Effector memory CD4-positive, alpha-beta T cell (primary cell): ENCODE results near the gene IGFL1.
"Not testable (repeated sequence)": the region's sequence is repeated elsewhere in the genome, so short reads cannot be mapped to it uniquely, and the experiment has no call there.

Experiments used
- DNase-seq, 3 donors: peaks; one replicate each; pipeline ENCODE4 v3.0.0-alpha.2; 2020
- H3K27ac ChIP-seq: 2 replicates; pipeline ENCODE4 v1.7.0; 2013; ENCODE audit warnings: mild to moderate bottlenecking, low read length, moderate library complexity; ENCODE audit not compliant: insufficient read depth, poor library complexity, severe bottlenecking
- H3K27me3 ChIP-seq: replicated peaks from 2 replicates; pipeline ENCODE4 v1.7.0; 2013; ENCODE audit warnings: mild to moderate bottlenecking, low read length; ENCODE audit not compliant: insufficient read depth, control insufficient read depth, poor library complexity, severe bottlenecking
- H3K36me3 ChIP-seq: 2 replicates; pipeline ENCODE4 v1.7.0; 2013; ENCODE audit warnings: mild to moderate bottlenecking, low read length, moderate library complexity; ENCODE audit not compliant: control insufficient read depth, insufficient read depth
- H3K4me1 ChIP-seq: 2 replicates; pipeline ENCODE4 v1.7.0; 2013; ENCODE audit warnings: low read length, mild to moderate bottlenecking; ENCODE audit not compliant: control insufficient read depth, insufficient read depth, poor library complexity, severe bottlenecking
- H3K4me3 ChIP-seq: 2 replicates; pipeline ENCODE4 v1.7.0; 2013; ENCODE audit warnings: low read length, low read depth, mild to moderate bottlenecking; ENCODE audit not compliant: insufficient read depth, poor library complexity, severe bottlenecking
- H3K9me3 ChIP-seq: 2 replicates; pipeline ENCODE4 v1.7.0; 2013; ENCODE audit warnings: mild to moderate bottlenecking, low read length, moderate library complexity; ENCODE audit not compliant: control insufficient read depth

The IGFL1 gene

GRCh38 chr19:46221152-46221551, 8.4 kb upstream of the IGFL1 start:
- no peaks in the 10 kb centered on the region for H3K27me3 ChIP-seq
- H3K4me3 ChIP-seq: no peak overlapping the region
- DNase-seq: no peak
- H3K27ac ChIP-seq: no peak overlapping the region
- no peaks in the 10 kb centered on the region for H3K36me3 ChIP-seq
- H3K4me1 ChIP-seq: no peaks in the 10 kb centered on the region
- H3K9me3 ChIP-seq: no peaks in the 10 kb centered on the region

- H3K36me3 ChIP-seq: no peaks in the 10 kb centered on the region
- no peak overlapping the region for H3K4me3 ChIP-seq
- DNase-seq: no peak
- peaks cover 5% of the 10 kb centered on the region for H3K27me3 ChIP-seq
- H3K4me1 ChIP-seq: no peaks in the 10 kb centered on the region
- H3K9me3 ChIP-seq: no peaks in the 10 kb centered on the region
- H3K27ac ChIP-seq: no peak overlapping the region
Observed at GRCh38 chr19:46221981-46222610, 7.4 kb upstream of the IGFL1 start.

- H3K4me3 ChIP-seq, H3K4me1 ChIP-seq, H3K36me3 ChIP-seq, H3K27ac ChIP-seq, DNase-seq, H3K9me3 ChIP-seq, H3K27me3 ChIP-seq: not testable (repeated sequence)
Observed at GRCh38 chr19:46223787-46224186, 5.8 kb upstream of the IGFL1 start.

GRCh38 chr19:46224773-46225172, 4.8 kb upstream of the IGFL1 start:
- no peak for DNase-seq
- no peaks in the 10 kb centered on the region for H3K9me3 ChIP-seq
- H3K36me3 ChIP-seq: no peaks in the 10 kb centered on the region
- H3K4me3 ChIP-seq: no peak overlapping the region
- H3K4me1 ChIP-seq: no peaks in the 10 kb centered on the region
- H3K27me3 ChIP-seq: peaks cover 5% of the 10 kb centered on the region
- H3K27ac ChIP-seq: no peak overlapping the region

GRCh38 chr19:46225558-46226004, 4.0 kb upstream of the IGFL1 start:
- Histone ChIP-seq H3K9me3 (no peaks in the 10 kb centered on the region), H3K27me3 (peaks cover 5% of the 10 kb centered on the region), H3K4me3 (no peak overlapping the region), H3K4me1 (no peaks in the 10 kb centered on the region), H3K36me3 (no peaks in the 10 kb centered on the region), H3K27ac (no peak overlapping the region)
- no peak for DNase-seq

GRCh38 chr19:46226438-46226973, 3.0 kb upstream of the IGFL1 start:
- no peak overlapping the region for H3K27ac ChIP-seq
- H3K36me3 ChIP-seq: no peaks in the 10 kb centered on the region
- no peaks in the 10 kb centered on the region for H3K4me1 ChIP-seq
- DNase-seq: no peak
- H3K27me3 ChIP-seq: peaks cover 5% of the 10 kb centered on the region
- no peaks in the 10 kb centered on the region for H3K9me3 ChIP-seq
- no peak overlapping the region for H3K4me3 ChIP-seq

- Histone ChIP-seq H3K27ac (no peak overlapping the region), H3K9me3 (no peaks in the 10 kb centered on the region), H3K4me3 (no peak overlapping the region), H3K36me3 (no peaks in the 10 kb centered on the region), H3K27me3 (peaks cover 6% of the 10 kb centered on the region), H3K4me1 (no peaks in the 10 kb centered on the region)
- no peak for DNase-seq
Observed at GRCh38 chr19:46232029-46232428, 2.5 kb downstream of the IGFL1 start.

GRCh38 chr19:46232468-46232867, 2.9 kb downstream of the IGFL1 start:
- Histone ChIP-seq H3K4me3 (no peak overlapping the region), H3K4me1 (no peaks in the 10 kb centered on the region), H3K27ac (no peak overlapping the region), H3K36me3 (no peaks in the 10 kb centered on the region), H3K27me3 (peaks cover 6% of the 10 kb centered on the region), H3K9me3 (no peaks in the 10 kb centered on the region)
- no peak for DNase-seq

GRCh38 chr19:46232938-46233621, 3.5 kb downstream of the IGFL1 start:
- Histone ChIP-seq H3K27me3 (peaks cover 6% of the 10 kb centered on the region), H3K9me3 (no peaks in the 10 kb centered on the region), H3K36me3 (no peaks in the 10 kb centered on the region), H3K4me1 (no peaks in the 10 kb centered on the region), H3K27ac (no peak overlapping the region), H3K4me3 (no peak overlapping the region)
- no peak for DNase-seq

GRCh38 chr19:46233871-46234270, 4.3 kb downstream of the IGFL1 start:
- not testable (repeated sequence) for H3K27ac ChIP-seq, H3K4me3 ChIP-seq, DNase-seq, H3K36me3 ChIP-seq, H3K27me3 ChIP-seq, H3K9me3 ChIP-seq, H3K4me1 ChIP-seq
